ENCODE data around the gene DHX58.
A peak's percentile ranks its signal among the peaks of the same experiment; 100 is the strongest.

The DHX58 gene

GRCh38 chr17:42135664-42136653 is 23.4 kb upstream of the DHX58 start:
- H3K27me3 Mint-ChIP-seq (ENCODE audit: low read depth): no peaks in the 10 kb centered on the region
- H3K27ac Mint-ChIP-seq: peak overlapping the region; percentile 5
- H3K4me1 Mint-ChIP-seq (ENCODE audit: low read depth): peaks cover 24% of the 10 kb centered on the region
- DNase-seq (ENCODE audit: low spot score): no peak
- no peaks in the 10 kb centered on the region for H3K9me3 Mint-ChIP-seq
- no peak overlapping the region for H3K4me3 Mint-ChIP-seq
- H3K36me3 Mint-ChIP-seq (ENCODE audit: low read depth): peaks cover 16% of the 10 kb centered on the region

GRCh38 chr17:42135151-42135550 is 22.6 kb upstream of the DHX58 start:
- no peak overlapping the region for H3K4me3 Mint-ChIP-seq
- no peak overlapping the region for H3K27ac Mint-ChIP-seq
- peaks cover 21% of the 10 kb centered on the region for H3K36me3 Mint-ChIP-seq (ENCODE audit: low read depth)

GRCh38 chr17:42133461-42134041 is 21.0 kb upstream of the DHX58 start:
- Mint-ChIP-seq H3K36me3 (ENCODE audit: low read depth) (peaks cover 22% of the 10 kb centered on the region), H3K27ac (peak overlapping the region; percentile 65), H3K4me1 (ENCODE audit: low read depth) (peaks cover 24% of the 10 kb centered on the region), H3K9me3 (no peaks in the 10 kb centered on the region), H3K27me3 (ENCODE audit: low read depth) (no peaks in the 10 kb centered on the region), H3K4me3 (no peak overlapping the region)
- no peak for DNase-seq (ENCODE audit: low spot score)

More at GRCh38 chr17:42135151-42135550, 22.6 kb upstream of the DHX58 start:
- no peak for DNase-seq (ENCODE audit: low spot score)
- Mint-ChIP-seq H3K9me3 (no peaks in the 10 kb centered on the region), H3K4me1 (ENCODE audit: low read depth) (peaks cover 24% of the 10 kb centered on the region), H3K27me3 (ENCODE audit: low read depth) (no peaks in the 10 kb centered on the region)

GRCh38 chr17:42132941-42133340 is 20.4 kb upstream of the DHX58 start:
- Mint-ChIP-seq H3K9me3 (no peaks in the 10 kb centered on the region), H3K36me3 (ENCODE audit: low read depth) (peaks cover 27% of the 10 kb centered on the region), H3K27me3 (ENCODE audit: low read depth) (no peaks in the 10 kb centered on the region), H3K4me1 (ENCODE audit: low read depth) (peaks cover 24% of the 10 kb centered on the region), H3K4me3 (peak overlapping the region; percentile 39), H3K27ac (peak overlapping the region; percentile 65)
- peak; percentile 33 for DNase-seq (ENCODE audit: low spot score)

GRCh38 chr17:42131981-42132432 is 19.5 kb upstream of the DHX58 start:
- H3K9me3 Mint-ChIP-seq: no peaks in the 10 kb centered on the region
- H3K4me1 Mint-ChIP-seq (ENCODE audit: low read depth): peaks cover 24% of the 10 kb centered on the region
- peaks cover 31% of the 10 kb centered on the region for H3K36me3 Mint-ChIP-seq (ENCODE audit: low read depth)
- no peaks in the 10 kb centered on the region for H3K27me3 Mint-ChIP-seq (ENCODE audit: low read depth)
- DNase-seq (ENCODE audit: low spot score): no peak
- no peak overlapping the region for H3K4me3 Mint-ChIP-seq
- H3K27ac Mint-ChIP-seq: no peak overlapping the region

- no peak for DNase-seq (ENCODE audit: low spot score)
- H3K27me3 Mint-ChIP-seq (ENCODE audit: low read depth): no peaks in the 10 kb centered on the region
- H3K36me3 Mint-ChIP-seq (ENCODE audit: low read depth): peaks cover 37% of the 10 kb centered on the region
- H3K9me3 Mint-ChIP-seq: no peaks in the 10 kb centered on the region
- peak overlapping the region; percentile 2 for H3K27ac Mint-ChIP-seq
- no peak overlapping the region for H3K4me3 Mint-ChIP-seq
- peaks cover 24% of the 10 kb centered on the region for H3K4me1 Mint-ChIP-seq (ENCODE audit: low read depth)
Measured at GRCh38 chr17:42131232-42131631, 18.7 kb upstream of the DHX58 start.

GRCh38 chr17:42130310-42130936 is 17.9 kb upstream of the DHX58 start:
- H3K4me3 Mint-ChIP-seq: no peak overlapping the region
- H3K27me3 Mint-ChIP-seq (ENCODE audit: low read depth): no peaks in the 10 kb centered on the region
- H3K36me3 Mint-ChIP-seq (ENCODE audit: low read depth): peaks cover 40% of the 10 kb centered on the region
- no peak overlapping the region for H3K27ac Mint-ChIP-seq
- DNase-seq (ENCODE audit: low spot score): no peak
- H3K9me3 Mint-ChIP-seq: no peaks in the 10 kb centered on the region
- H3K4me1 Mint-ChIP-seq (ENCODE audit: low read depth): peaks cover 18% of the 10 kb centered on the region

- Mint-ChIP-seq H3K36me3 (ENCODE audit: low read depth) (peaks cover 47% of the 10 kb centered on the region), H3K27ac (no peak overlapping the region), H3K9me3 (no peaks in the 10 kb centered on the region), H3K4me3 (no peak overlapping the region), H3K4me1 (ENCODE audit: low read depth) (peaks cover 17% of the 10 kb centered on the region), H3K27me3 (ENCODE audit: low read depth) (no peaks in the 10 kb centered on the region)
- DNase-seq (ENCODE audit: low spot score): no peak
Measured at GRCh38 chr17:42129109-42129837, 16.8 kb upstream of the DHX58 start.

- Mint-ChIP-seq H3K27me3 (ENCODE audit: low read depth) (no peaks in the 10 kb centered on the region), H3K27ac (no peak overlapping the region), H3K4me3 (no peak overlapping the region), H3K9me3 (no peaks in the 10 kb centered on the region), H3K36me3 (ENCODE audit: low read depth) (peaks cover 42% of the 10 kb centered on the region), H3K4me1 (ENCODE audit: low read depth) (peaks cover 4% of the 10 kb centered on the region)
- DNase-seq (ENCODE audit: low spot score): no peak
Measured at GRCh38 chr17:42127414-42127813, 14.9 kb upstream of the DHX58 start.

- H3K4me3 Mint-ChIP-seq: no peak overlapping the region
- DNase-seq (ENCODE audit: low spot score): no peak
- no peak overlapping the region for H3K27ac Mint-ChIP-seq
- peaks cover 2% of the 10 kb centered on the region for H3K4me1 Mint-ChIP-seq (ENCODE audit: low read depth)
- H3K27me3 Mint-ChIP-seq (ENCODE audit: low read depth): no peaks in the 10 kb centered on the region
- peaks cover 42% of the 10 kb centered on the region for H3K36me3 Mint-ChIP-seq (ENCODE audit: low read depth)
- H3K9me3 Mint-ChIP-seq: no peaks in the 10 kb centered on the region
Measured at GRCh38 chr17:42126836-42127235, 14.3 kb upstream of the DHX58 start.

GRCh38 chr17:42125565-42125964 is 13.1 kb upstream of the DHX58 start:
- no peak for DNase-seq (ENCODE audit: low spot score)
- Mint-ChIP-seq H3K4me1 (ENCODE audit: low read depth) (peaks cover 4% of the 10 kb centered on the region), H3K36me3 (ENCODE audit: low read depth) (peaks cover 35% of the 10 kb centered on the region), H3K27ac (no peak overlapping the region), H3K27me3 (ENCODE audit: low read depth) (no peaks in the 10 kb centered on the region), H3K9me3 (no peaks in the 10 kb centered on the region), H3K4me3 (no peak overlapping the region)

GRCh38 chr17:42124256-42124655 is 11.7 kb upstream of the DHX58 start:
- H3K4me3 Mint-ChIP-seq: no peak overlapping the region
- no peak overlapping the region for H3K27ac Mint-ChIP-seq
- no peak for DNase-seq (ENCODE audit: low spot score)
- H3K9me3 Mint-ChIP-seq: no peaks in the 10 kb centered on the region
- H3K36me3 Mint-ChIP-seq (ENCODE audit: low read depth): peaks cover 31% of the 10 kb centered on the region
- peaks cover 11% of the 10 kb centered on the region for H3K4me1 Mint-ChIP-seq (ENCODE audit: low read depth)
- no peaks in the 10 kb centered on the region for H3K27me3 Mint-ChIP-seq (ENCODE audit: low read depth)

GRCh38 chr17:42122371-42123303 is 10.1 kb upstream of the DHX58 start, which contains the start of gene HSPB9:
HSPB9 (plus strand) TSS chr17:42122804; CDS start chr17:42122851, 47 bp downstream.
- H3K27me3 Mint-ChIP-seq (ENCODE audit: low read depth): no peaks in the 10 kb centered on the region
- peak within 1 kb of the TSS; percentile 57 for H3K27ac Mint-ChIP-seq
- H3K9me3 Mint-ChIP-seq: no peaks in the 10 kb centered on the region
- H3K4me1 Mint-ChIP-seq (ENCODE audit: low read depth): peaks cover 15% of the 10 kb centered on the region
- peak within 1 kb of the TSS; percentile 67 for H3K4me3 Mint-ChIP-seq
- DNase-seq (ENCODE audit: low spot score): no peak
- H3K36me3 Mint-ChIP-seq (ENCODE audit: low read depth): peaks cover 26% of the 10 kb centered on the region

All from T-helper 2 cell treated with Interferon-gamma antibody and Interleukin-4, amounts not matched to agents 5 μg/mL and 100 μg/mL, for 36 hours (primary cell).